LNCAP (cell line): Measurements from ENCODE around the gene HOXA4.
A peak's percentile ranks its signal among the peaks of the same experiment; 100 is the strongest.

Experiments
- CTCF ChIP-seq: fragments of 450-650 bp; IDR thresholded peaks from 2 replicates; pipeline ENCODE4 v1.5.1; 2017; ENCODE audit warnings: mild to moderate bottlenecking

The HOXA4 gene

GRCh38 chr7:27154369-27154768 is 23.8 kb upstream of the HOXA4 start:
- TF ChIP-seq CTCF, result no peak

- TF ChIP-seq CTCF, result no peak
Measured at GRCh38 chr7:27153526-27153925, 23.0 kb upstream of the HOXA4 start.

- no peak for TF ChIP-seq CTCF
Measured at GRCh38 chr7:27152816-27153442, 22.4 kb upstream of the HOXA4 start.

- no peak for TF ChIP-seq CTCF
Measured at GRCh38 chr7:27151931-27152815, 21.6 kb upstream of the HOXA4 start, which contains the start of gene HOXA3. Gene HOXA3, minus strand, starts transcription at chr7:27152583. Its CDS starts 41,943 bp downstream, at chr7:27110640.

GRCh38 chr7:27151341-27151930 is 20.9 kb upstream of the HOXA4 start:
- TF ChIP-seq CTCF, result no peak

GRCh38 chr7:27150568-27151340 is 20.2 kb upstream of the HOXA4 start:
- TF ChIP-seq CTCF, result peak; percentile 92

- no peak for TF ChIP-seq CTCF
Measured at GRCh38 chr7:27149842-27150567, 19.4 kb upstream of the HOXA4 start.
